ENCODE results near the gene HBS1L.
"Not testable (repeated sequence)": the region's sequence is repeated elsewhere in the genome, so short reads cannot be mapped to it uniquely, and the experiment has no call there.

Gene HBS1L

GRCh38 chr6:135073756-135074393 lies 19.3 kb upstream of the HBS1L start:
- no peak for DNase-seq

- no peak for DNase-seq
These were observed 18.6 kb upstream of the HBS1L start for GRCh38 chr6:135073217-135073616.

- DNase-seq, result no peak
These were observed 18.1 kb upstream of the HBS1L start for GRCh38 chr6:135072753-135073152.

GRCh38 chr6:135071541-135071940 lies 16.9 kb upstream of the HBS1L start:
- peak in 1 of 3 donors; percentile 31 for DNase-seq

- peak in 1 of 3 donors; percentile 30 for DNase-seq
These were observed 13.3 kb upstream of the HBS1L start for GRCh38 chr6:135067911-135068310.

GRCh38 chr6:135066806-135067205 lies 12.2 kb upstream of the HBS1L start:
- DNase-seq, result peak; percentile 62 to 65 (median 64)

- DNase-seq, result peak; percentile 31 to 74 (median 71)
These were observed 11.8 kb upstream of the HBS1L start for GRCh38 chr6:135066397-135066796.

GRCh38 chr6:135064586-135064985 lies 10.0 kb upstream of the HBS1L start:
- DNase-seq, result no peak

GRCh38 chr6:135063926-135064325 lies 9.3 kb upstream of the HBS1L start:
- no peak for DNase-seq

- DNase-seq, result no peak
These were observed 8.1 kb upstream of the HBS1L start for GRCh38 chr6:135062735-135063134.

- no peak for DNase-seq
These were observed 5.5 kb upstream of the HBS1L start for GRCh38 chr6:135060076-135060475.

- DNase-seq, result not testable (repeated sequence)
These were observed 3.7 kb upstream of the HBS1L start for GRCh38 chr6:135058299-135058698.

- no peak for DNase-seq
These were observed 2.0 kb upstream of the HBS1L start for GRCh38 chr6:135056632-135057031.

GRCh38 chr6:135054226-135054568 lies 425 bp downstream of the HBS1L start:
- DNase-seq, result peak in 1 of 3 donors; percentile 6

GRCh38 chr6:135053406-135053805 lies 1.2 kb downstream of the HBS1L start:
- no peak for DNase-seq

GRCh38 chr6:135052939-135053338 lies 1.7 kb downstream of the HBS1L start:
- peak in 2 of 3 donors; percentile 29 to 39 for DNase-seq

GRCh38 chr6:135048915-135049314 lies 5.7 kb downstream of the HBS1L start:
- no peak for DNase-seq

GRCh38 chr6:135047336-135047735 lies 7.3 kb downstream of the HBS1L start:
- DNase-seq, result no peak

GRCh38 chr6:135046912-135047311 lies 7.7 kb downstream of the HBS1L start:
- DNase-seq, result no peak

- peak in 2 of 3 donors; percentile 6 to 25 for DNase-seq
These were observed 10.0 kb downstream of the HBS1L start for GRCh38 chr6:135044639-135045038.

GRCh38 chr6:135043846-135044245 lies 10.8 kb downstream of the HBS1L start:
- no peak for DNase-seq

- no peak for DNase-seq
These were observed 11.3 kb downstream of the HBS1L start for GRCh38 chr6:135043364-135043763.

GRCh38 chr6:135038335-135038734 lies 16.3 kb downstream of the HBS1L start:
- no peak for DNase-seq

GRCh38 chr6:135037541-135037940 lies 17.1 kb downstream of the HBS1L start:
- no peak for DNase-seq

- no peak for DNase-seq
These were observed 17.7 kb downstream of the HBS1L start for GRCh38 chr6:135036731-135037420.
